Muscle of arm (tissue), 14 donors: ENCODE measurements around the gene PODXL2. TPM values are rescaled to one million over a fixed set of nuclear protein-coding genes. Genes with fewer than 3 reads are reported as not detected.

Experiments
- DNase-seq: peaks from one replicate; pipeline ENCODE4 v3.0.0-alpha.2; 2013
- long read RNA-seq, 11 donors: transcript quantifications; one replicate each; lab custom pipeline, GENCODE V29; 2026
- polyA plus RNA-seq, 12 donors: library from polyadenylated mRNA; unstranded; fragments of 120-200 nt; gene quantifications; one replicate each; pipeline ENCODE4 v1.2.1, GENCODE V29; 2013; ENCODE audit not compliant: insufficient read length in 12 of 12

The PODXL2 gene, protein sequence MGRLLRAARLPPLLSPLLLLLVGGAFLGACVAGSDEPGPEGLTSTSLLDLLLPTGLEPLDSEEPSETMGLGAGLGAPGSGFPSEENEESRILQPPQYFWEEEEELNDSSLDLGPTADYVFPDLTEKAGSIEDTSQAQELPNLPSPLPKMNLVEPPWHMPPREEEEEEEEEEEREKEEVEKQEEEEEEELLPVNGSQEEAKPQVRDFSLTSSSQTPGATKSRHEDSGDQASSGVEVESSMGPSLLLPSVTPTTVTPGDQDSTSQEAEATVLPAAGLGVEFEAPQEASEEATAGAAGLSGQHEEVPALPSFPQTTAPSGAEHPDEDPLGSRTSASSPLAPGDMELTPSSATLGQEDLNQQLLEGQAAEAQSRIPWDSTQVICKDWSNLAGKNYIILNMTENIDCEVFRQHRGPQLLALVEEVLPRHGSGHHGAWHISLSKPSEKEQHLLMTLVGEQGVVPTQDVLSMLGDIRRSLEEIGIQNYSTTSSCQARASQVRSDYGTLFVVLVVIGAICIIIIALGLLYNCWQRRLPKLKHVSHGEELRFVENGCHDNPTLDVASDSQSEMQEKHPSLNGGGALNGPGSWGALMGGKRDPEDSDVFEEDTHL
- 10 to 100 TPM in 2 of 12 donors, 1 to 10 TPM in 9, not detected in 1; 3.9 to 17.9 (median 4.7) TPM for polyA plus RNA-seq
- long read RNA-seq, donor 1, partial matches to known transcripts, result 135 of 139 reads
- long read RNA-seq, donor 1, other reads (novel, unspliced or antisense), result 0 of 139 reads
- long read RNA-seq, donor 2, result 0 reads
- long read RNA-seq, donor 3, result 0 reads
- long read RNA-seq, donor 4, result 0 reads
- long read RNA-seq, donor 5, partial matches to known transcripts, result 0 of 2 reads
- long read RNA-seq, donor 5, other reads (novel, unspliced or antisense), result 0 of 2 reads
- long read RNA-seq, donor 6, result 0 reads
- long read RNA-seq, donor 7, result 0 reads
- long read RNA-seq, donor 8, partial matches to known transcripts, result 0 of 1 reads
- long read RNA-seq, donor 8, other reads (novel, unspliced or antisense), result 0 of 1 reads
- long read RNA-seq, donor 9, result 0 reads
- long read RNA-seq, donor 10, partial matches to known transcripts, result 0 of 3 reads
- long read RNA-seq, donor 10, other reads (novel, unspliced or antisense), result 0 of 3 reads
- long read RNA-seq, donor 11, partial matches to known transcripts, result 0 of 1 reads
- long read RNA-seq, donor 11, other reads (novel, unspliced or antisense), result 0 of 1 reads

DNA sequence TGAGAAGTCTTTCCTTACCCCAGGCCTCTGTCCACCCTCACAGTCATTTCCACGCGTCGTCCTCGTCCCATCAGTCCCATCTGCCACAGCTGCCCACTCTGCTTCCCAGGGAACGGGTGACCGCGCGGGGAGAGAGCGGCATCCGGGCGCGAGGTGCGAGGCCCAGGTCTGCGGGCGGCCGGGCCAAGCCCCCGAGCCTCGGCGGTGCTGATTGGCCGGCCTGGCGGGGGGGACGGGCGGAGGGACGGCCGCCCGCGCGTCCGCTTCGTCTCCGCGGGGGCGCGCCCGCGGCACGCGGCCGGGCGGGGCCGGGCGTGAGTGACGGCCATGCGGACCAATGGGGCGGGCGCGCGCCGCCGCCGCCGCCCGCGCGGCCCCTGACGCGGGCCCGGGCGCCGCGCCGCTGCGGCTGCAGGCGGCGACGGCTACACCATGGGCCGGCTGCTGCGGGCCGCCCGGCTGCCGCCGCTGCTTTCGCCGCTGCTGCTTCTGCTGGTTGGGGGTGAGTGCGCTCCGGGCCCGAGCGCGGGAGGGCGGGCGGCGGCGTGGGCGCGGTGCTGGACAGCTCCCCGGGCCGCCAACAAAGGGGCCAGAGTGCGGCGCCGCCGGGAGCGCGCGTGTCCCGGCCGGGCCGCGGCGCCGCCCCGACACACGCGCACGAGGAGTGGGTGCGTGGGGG, at the start of gene PODXL2:
Gene PODXL2 (plus strand): TSS at position 398 of the 679 bp plus-strand sequence. CDS start 35 bp downstream, at position 433.
- peak; percentile 38 for DNase-seq

DNA sequence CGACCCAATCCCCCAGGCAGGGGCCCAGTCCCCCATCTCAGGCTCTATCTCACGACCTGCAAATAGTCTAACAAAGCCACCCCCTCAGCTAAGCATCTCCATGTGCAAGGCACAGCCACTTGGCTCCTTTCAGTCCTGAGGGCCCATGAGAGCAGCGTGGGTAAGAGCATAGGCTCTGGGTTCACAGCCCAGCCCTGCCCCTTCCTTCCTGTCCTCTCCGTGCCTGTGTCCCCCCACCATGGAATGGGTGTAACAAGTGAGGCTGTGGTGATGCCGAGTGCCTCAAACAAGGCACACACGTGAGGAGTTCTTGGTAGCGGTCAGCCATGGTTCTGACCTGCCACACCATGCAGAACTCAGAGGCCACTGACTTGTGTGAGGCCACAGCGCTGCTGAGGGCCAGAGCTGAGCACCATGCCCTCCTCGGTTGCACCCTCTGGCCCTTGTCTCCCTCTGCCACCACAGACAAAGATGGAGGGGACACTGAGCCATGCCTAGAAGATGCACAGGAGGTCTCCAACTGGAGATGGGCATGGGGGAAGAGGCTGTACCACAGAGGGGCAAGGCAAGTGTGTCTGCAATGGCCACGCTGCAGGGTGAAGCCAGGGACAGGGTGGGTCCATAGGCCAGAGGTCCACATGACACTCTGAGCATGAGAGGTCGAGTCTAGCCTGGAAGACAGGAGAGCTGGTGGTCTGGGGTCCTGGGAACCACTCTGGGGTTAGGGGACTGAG, 48.5 kb upstream of the PODXL2 start:
- no peak for DNase-seq

DNA sequence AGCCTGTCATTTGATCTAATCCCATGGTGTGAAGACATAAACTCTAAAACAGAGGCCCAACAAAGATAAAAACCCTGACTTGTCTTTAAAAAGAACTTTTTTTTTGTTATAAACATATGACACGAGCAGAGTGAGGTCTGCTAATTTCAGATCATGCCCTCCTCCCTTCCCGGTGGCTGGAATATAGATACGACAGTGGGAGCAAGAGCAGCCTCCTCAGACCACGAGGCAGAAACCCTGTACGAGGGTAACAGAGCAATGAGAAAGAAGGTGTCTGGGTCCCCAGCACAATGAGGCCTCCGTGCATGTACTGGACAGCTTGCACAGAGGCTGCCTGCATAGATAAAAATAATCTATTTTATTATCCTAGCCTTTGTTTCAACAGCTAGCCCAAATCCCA, 44.3 kb upstream of the PODXL2 start:
- no peak for DNase-seq

DNA sequence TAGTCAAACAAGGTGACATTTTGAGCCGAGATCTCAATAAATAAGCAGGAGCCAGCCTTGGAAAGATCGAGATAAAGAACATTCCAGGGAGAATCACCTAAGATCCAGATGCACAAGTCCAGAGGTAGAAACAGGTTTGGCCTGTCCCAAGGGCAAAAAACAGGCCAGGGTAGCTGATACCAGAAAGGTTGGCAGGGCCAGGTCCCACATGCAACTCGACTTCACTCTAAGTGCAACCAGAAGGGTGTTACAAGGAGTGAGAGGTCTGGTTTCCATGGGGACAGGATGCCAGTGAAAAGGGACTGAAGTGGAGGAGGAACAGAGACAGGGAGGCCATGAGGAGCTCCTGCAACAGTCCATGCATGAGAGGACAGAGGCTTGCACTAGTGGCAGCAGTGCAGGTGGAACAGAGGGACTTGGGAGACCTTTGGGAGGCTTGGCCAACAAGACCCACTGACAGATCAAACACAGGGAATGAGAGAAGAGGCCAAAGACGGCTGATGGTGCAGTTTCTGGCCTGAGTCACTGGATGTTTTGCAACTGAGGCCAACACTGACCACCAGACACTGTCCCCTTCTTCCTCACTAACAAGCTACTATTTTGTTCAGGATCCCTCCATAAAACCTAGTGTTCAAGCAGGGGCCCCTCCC, 43.7 kb upstream of the PODXL2 start:
- no peak for DNase-seq

DNA sequence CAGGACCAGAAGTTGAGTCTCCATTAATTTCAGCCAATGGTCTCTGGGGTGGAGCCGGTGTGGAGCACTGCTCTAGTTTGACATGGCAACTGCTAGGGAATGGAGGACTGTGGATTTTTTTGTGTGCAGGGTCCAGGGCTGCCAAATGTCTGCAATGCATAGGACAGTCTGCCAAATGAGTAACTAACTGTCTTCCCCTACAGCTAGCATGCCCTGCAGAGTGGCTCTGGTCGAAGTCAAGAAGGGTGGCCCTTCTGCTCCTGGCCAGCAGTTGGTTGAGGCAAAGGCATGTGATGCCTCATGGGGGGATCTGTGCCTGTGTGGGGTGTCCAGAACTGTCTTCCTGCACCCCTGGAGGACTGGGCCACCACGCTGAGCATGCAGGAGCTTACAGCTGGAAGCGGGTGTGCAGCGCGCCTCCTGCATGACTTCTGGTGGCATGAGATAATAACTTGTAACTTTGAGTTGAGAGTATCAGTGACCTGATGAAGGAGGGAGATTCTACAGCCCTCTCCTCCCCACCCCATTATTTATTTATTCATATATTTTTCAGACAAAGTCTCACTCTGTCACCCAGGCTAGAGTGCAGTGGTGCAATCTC, 43.1 kb upstream of the PODXL2 start:
- no peak for DNase-seq

DNA sequence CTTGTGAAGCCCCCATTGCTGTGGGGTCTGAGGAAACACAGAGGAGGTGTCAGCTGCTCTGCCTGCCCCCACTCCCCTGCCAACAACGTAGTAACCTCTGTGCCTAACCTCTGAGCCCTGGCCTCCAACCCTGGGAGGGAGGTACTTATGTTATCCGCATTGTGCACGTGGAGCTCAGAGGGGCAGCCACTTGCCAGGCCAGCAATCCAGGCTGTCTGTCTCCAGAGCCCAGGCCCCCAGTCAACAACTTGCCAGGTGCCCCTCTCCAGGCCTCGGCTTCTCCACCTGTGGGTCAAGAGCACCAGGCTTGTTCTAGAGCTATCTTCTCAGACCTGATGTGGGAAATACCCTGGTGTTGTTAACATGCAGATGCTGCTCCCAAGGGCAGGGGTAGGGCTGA, 41.1 kb upstream of the PODXL2 start:
- DNase-seq, result no peak

DNA sequence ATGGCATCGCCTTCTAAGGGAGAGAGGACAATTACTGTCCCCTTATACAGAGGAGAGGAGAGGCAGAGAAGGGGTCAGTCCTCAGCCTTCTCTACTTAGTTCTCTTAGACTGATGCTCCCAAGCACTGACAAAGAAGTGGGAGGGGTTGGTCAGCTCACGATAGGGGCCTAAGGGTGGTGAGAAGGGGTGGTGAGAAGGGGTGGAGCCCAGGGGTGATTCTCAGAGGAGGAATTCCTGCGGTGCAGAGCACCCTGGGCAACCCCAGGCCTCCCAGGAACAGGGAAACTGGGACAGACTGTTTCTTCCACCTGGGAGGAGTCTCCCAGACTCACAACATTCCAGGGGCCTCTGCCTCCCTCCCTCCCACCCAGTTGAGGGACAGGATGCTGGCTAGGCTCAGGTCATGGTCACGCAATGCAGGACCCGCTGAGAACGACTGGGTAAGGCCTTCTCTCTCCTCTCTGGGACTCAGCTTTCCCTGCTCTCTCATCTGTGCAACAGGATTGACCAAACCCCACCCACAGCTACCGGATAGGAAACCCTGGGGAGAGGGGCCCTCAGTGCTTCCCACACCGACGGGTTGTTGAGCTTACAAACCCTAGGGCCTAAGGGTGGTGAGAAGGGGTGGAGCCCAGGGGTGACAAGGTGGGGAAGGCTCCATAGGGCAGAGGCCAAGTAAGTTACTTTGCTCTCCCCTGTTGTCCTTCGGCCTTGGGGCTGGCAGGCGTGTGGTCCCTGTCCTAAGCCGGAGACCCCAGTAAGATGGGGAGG, 40.0 kb upstream of the PODXL2 start:
- no peak for DNase-seq

DNA sequence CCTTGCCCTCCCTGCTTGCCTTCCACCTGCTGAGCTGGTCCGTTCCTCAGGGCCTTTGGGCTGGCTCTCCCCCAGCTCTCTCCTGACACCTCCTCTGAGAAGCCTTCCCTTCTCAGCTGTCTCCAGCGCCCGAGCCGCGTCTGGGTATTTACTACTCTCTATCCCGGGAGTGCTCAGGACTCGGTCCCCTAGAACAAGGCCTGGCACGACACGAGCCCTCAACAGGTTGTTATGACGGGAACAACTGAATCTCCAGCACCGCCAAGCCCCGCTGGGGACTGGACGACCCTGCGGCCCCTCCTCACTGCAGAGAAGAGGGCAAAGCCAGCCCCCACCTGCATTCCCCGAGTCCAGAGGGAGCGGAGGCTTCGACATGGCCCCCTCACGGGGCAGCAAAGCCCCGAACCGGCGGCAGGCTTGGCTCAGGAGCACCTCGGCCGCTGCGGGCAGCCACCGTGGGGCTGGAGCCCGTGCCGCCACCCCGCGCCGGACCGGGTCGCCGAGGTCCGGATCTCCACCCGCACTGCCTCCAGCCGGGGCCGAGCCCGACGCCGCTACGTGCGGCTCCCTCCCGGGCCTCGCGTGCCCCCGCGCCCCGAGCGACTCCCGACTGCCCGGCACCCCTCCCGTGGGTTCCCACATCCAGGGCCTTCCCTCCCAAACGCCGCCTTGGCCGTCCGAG, 39.2 kb upstream of the PODXL2 start:
- DNase-seq, result no peak

DNA sequence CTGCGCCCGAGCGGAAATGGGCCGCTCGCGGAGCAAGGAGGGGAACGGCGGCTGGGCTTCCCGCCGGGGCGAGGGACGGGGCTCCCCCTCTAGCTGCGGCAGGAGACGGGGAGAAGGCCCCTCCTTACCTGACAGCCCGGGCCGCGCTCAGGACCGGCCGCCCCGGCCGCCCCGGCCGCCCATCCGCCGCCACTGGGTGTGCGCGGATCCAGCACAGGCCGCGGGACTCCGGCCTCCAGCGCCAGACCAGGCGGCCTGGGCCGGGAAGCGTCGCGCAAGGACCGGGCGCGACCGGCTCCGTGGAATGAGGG, 38.7 kb upstream of the PODXL2 start:
- DNase-seq, result no peak

DNA sequence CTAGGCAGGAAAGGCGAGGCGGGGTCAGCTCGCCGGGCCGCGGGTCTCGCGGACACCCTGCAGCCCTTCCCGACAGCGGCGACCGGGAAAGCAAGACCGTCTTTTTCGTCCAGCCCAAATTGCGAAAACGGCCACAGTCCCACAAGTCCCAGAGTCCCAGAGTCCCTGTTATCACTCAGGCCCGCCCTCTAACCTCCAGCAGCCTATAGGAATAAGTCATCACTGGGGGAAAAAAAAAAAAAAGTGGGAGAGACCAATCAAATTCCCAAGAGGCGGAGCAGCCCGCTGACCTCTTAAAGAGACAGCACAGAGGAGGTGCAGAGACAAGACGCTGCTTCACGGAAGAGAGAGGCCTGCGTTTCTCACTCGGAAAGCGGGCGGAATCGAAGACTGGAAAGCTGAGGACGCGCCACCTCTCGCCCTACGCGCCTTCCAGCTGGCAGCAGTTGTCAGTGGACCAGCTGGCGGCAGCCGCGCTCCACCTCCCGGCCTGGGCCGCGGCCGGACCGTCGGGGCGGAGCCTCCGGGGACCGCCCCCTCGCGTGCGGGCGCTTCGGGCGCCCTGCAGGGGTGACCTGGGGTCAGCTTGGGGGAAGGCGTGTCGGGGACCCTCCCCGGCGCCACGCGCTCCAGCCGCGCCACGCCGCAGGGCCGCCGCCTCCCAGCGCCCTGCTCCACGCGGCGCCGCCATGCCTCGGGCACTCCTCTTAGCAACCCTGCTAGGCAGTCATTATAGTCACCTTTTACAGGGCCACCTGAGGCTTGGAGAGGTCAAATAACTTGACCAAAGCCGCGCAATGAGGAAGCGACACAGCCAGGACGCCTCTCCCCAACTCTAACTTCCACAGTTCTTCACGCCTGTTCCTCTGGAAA, 38.2 kb upstream of the PODXL2 start, which contains the start of gene TPRA1:
Gene TPRA1 (minus strand): TSS at position 141 of the 873 bp plus-strand sequence. CDS start 10,587 bp downstream, outside the sequence.
- peak; percentile 93 for DNase-seq

DNA sequence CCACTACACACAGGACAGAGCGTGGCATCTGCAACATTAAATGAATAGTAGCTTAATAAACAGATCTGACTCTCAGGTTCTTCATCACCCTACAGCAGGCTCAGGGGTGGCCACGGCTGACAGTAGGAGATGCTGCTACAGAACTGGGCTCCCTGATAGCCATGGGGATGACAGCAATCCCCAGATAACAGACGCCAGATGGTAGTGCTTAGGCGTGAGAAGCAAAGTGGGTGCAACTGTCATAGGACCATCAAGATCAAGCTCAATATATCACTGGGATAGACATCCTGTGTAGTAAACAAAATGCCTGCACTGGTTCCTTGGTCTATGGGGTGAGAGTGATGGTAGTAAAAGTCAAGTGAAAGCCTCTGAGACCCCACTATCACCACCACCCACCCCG, 35.8 kb upstream of the PODXL2 start:
- DNase-seq, result no peak

DNA sequence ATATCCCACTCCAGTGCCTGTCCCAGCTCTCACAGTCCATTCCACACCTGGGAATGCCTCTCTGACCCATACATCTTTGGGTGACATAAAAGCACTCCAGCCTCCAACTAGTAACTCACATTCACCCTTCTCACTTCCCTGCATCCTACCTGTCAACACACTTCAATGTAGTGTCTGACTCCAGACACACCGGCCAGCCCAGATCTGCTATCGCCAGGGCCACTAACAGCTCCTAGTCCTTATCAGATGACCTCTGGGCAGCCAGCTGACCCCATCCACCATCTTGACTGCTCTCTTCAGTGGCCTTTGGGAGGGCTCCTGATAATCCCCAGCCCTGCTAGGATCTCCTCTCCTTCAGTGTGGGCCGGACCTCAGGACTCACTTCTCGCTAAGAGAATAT, 33.7 kb upstream of the PODXL2 start:
- no peak for DNase-seq

DNA sequence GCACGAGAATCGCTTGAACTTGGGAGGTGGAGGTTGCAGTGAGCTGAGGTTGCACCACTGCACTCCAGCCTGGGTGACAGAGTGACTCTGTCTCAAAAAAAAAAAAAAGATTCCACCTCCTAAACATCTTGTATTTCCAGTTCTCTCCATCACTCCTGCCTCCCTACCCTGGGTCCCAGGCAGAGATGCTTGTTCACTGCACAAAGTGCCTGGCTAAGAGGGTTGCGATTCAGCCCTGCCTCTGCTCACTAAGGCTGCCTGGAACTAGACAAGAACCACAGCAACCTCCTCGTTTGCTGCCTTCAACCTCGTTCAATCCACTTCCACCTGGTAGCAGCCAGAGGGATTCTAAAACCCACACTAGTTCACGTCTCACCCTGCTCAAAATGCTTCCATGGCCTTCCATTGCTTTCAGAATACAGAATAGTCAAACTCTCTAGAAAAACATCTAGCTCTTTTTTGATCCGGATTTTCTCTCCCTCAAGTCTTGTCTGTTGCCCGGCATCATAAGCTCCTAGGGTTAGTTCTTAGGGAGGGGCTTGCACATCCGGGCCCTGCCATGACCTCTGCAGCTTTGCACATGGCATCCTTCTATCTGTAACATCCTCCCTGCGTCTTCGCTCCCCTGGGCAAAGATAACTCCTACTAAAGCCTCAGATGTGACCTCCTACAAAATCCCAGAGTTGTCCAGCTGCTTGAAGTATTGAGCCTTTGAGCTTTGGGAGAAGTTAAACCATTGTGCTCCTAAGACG, 31.8 kb upstream of the PODXL2 start:
- no peak for DNase-seq

DNA sequence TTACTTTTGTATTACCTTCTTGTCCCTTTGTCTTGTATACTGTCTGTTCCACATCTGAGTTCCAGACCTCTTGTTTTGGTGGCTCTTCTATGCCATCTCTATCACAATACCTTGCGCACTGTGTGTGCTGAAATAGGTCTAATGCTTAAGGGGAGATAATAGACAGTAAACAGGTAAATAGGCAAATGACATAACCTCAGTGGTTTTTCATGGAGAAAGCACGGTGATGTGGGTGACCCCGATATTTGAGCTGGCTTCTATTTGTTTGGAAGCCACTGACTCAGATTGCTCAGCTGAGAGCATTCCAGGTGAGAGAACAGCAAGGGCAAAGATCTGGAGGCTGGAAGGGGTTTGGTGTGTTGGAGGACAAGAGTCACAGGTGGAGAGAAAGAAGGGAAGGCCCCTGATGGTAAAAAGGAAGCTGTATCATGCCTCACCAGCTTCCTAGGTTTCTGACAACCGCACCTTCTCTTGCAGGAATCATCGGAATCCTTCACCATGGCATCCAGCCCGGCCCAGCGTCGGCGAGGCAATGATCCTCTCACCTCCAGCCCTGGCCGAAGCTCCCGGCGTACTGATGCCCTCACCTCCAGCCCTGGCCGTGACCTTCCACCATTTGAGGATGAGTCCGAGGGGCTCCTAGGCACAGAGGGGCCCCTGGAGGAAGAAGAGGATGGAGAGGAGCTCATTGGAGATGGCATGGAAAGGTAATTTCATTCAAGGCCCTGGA, 30.0 kb upstream of the PODXL2 start:
- DNase-seq, result no peak

DNA sequence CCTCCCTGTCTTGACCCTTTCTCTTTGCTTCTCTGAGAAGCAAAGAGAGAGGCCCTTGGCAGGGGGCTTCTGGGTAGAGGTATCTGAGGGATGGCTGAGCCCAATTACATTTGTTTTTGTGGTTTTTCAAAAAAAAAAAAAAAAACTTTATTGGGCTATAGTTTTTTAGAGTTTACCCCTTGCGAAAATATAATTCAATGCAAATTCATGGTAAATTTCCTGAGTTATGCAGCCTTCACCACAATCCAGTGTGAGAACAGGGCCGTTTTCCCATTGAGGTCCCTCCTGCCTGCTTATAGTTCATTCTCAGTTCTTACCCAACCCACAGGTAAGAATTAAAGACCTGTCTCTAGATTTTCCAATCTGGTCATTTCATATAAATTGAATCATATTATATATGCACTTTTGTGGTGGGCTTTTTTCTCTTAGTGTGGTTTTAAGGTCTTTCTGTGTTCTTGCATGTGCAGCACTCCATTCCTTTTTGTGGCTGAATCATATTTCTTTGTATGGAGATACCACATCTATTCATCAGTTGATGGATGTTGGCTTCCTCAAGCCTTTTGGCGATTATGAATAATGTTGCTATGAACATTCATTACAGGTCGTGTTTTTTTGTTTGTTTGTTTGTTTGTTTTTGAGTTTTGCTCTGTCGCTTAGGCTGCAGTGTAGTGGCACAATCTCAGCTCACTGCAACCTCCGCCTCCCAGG, 28.1 kb upstream of the PODXL2 start:
- DNase-seq, result no peak
